GM19452 (cell line): ENCODE data around the gene DAPL1.
"Not testable (repeated sequence)": the region's sequence is repeated elsewhere in the genome, so short reads cannot be mapped to it uniquely, and the experiment has no call there.

ENCODE experiments used
- ATAC-seq: cut with Tn5 transposase; IDR thresholded peaks from one replicate; pipeline ENCODE4 v1.9.1; 2021; ENCODE audit not compliant: unreplicated experiment

Gene DAPL1

GRCh38 chr2:158817588-158817987 is 22.5 kb downstream of the DAPL1 start:
- ATAC-seq: no peak

DNA sequence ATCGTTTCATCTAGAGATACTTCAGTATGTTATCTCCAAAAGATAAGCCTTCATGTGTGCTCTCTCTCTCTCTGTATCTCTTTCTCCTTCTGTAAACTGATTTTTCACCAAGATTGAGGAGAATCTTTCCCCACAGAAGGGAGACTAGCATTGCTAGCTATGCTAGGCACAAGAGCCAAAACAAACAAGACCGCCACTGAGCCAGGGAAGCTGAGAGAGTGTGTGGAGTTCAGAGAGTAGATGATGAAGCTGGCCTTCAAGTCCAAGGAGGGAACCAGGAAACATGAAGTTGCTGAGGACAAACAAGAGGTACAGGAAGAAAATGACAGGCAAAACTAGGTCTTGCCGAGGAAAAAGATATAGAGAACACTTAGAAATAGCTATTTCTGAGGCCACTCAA is 23.4 kb downstream of the DAPL1 start:
- ATAC-seq: no peak

DNA sequence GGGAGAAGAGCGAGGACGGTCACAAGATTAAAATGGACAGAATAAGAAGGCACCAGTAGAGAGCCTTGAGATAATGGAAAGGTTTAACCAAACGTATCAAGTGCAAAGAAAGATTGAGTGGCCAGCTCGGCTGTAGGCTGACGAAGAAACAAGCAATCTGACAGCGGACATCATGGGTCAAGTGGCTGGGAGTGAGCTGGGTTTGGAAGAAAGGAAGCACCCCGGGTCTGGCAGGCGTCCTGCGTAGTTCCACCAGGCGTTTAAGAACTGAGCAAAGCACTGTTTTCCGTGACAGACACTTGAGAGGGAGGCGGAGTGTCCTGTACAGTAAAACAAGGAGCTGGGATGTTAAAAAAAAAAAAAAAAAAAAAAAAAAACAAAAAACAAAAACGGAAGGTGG is 27.1 kb downstream of the DAPL1 start:
- no peak for ATAC-seq

GRCh38 chr2:158823486-158824237 is 28.5 kb downstream of the DAPL1 start:
- no peak for ATAC-seq

- ATAC-seq: no peak
These were observed 29.9 kb downstream of the DAPL1 start for GRCh38 chr2:158825021-158825420.

- no peak for ATAC-seq
These were observed 31.8 kb downstream of the DAPL1 start for GRCh38 chr2:158826965-158827364.

DNA sequence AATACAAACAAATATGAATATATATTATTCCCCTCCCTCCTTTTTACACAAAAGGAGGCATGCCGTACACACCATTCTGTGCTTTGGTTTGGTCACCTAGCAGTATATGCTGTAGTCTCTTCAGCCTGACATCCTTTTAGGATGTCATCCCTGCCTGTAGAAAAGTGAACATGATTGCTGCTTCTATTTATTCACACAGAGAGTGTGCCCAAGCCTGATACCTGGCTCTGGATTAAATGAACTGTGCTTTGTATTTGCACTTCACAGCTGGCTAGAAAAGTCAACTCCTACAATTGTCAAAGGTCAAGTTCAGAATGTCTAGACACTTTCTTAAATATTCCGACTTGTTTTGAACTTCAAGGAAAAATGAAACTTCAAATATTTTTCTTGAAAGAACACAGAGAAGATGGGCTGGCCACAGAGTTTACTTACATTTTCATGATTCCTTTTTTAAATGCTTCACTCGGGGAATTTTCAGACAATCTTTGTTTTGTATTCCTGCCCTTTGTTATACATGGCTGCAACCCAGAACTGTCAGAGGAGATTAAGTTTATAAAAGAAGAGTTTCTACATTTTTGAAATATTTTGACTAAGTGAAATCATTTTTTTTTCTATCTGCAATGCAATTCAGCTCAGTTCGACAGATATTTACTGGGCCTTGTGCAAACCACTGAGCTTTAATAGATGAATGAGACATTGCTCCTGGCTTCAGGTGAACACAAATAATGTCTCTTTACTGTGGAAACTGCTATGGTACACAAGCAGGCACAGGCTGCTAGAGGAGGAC is 33.5 kb downstream of the DAPL1 start:
- ATAC-seq: no peak

GRCh38 chr2:158829167-158829566 is 34.0 kb downstream of the DAPL1 start:
- ATAC-seq: no peak

GRCh38 chr2:158830201-158830600 is 35.1 kb downstream of the DAPL1 start:
- no peak for ATAC-seq

DNA sequence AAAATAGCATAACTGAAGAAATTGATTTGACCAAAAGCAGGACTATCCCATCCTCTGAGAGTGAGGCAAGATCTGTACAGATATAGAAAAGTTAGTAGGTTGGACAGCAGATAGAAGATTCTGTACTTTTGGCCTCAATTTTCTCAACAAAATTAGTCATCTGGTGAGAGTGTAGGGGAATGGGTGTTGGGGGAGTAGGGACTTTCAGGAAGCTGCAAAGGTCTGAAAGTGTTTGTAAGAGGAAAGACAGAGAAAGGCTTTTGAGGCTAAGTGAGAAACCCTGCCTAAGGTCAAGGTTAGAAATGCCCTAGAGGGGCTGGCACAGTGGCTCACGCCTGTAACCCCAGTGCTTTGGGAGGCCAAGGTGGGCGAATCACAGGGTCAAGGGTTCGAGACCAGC is 40.3 kb downstream of the DAPL1 start:
- ATAC-seq: no peak

DNA sequence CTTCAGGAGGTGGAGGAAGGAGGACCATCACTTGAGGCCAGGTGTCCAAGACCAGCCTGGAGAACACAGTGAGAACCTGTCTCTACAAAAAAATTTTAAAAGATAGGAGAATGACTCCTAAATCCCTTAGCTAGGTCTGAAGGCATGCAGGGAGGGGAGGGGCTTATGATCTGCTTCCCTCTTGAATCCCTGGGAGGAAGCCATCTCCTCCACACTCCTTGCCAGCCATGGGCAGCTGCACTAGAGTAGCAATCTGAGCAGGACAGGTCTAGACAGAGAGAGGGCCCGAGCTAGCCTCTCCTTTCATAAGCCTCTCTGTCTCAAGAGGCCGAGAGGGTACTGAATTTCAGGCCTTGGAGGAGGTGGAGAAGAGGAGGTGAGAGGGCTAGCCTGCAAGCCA is 42.5 kb downstream of the DAPL1 start:
- no peak for ATAC-seq

GRCh38 chr2:158841850-158842249 is 46.7 kb downstream of the DAPL1 start:
- no peak for ATAC-seq

- ATAC-seq: no peak
These were observed 50.3 kb downstream of the DAPL1 start for GRCh38 chr2:158845444-158845843.

- no peak for ATAC-seq
These were observed 50.7 kb downstream of the DAPL1 start for GRCh38 chr2:158845859-158846258.

- ATAC-seq: not testable (repeated sequence)
These were observed 52.4 kb downstream of the DAPL1 start for GRCh38 chr2:158847526-158847925.

GRCh38 chr2:158848031-158848970 is 53.2 kb downstream of the DAPL1 start:
- not testable (repeated sequence) for ATAC-seq

DNA sequence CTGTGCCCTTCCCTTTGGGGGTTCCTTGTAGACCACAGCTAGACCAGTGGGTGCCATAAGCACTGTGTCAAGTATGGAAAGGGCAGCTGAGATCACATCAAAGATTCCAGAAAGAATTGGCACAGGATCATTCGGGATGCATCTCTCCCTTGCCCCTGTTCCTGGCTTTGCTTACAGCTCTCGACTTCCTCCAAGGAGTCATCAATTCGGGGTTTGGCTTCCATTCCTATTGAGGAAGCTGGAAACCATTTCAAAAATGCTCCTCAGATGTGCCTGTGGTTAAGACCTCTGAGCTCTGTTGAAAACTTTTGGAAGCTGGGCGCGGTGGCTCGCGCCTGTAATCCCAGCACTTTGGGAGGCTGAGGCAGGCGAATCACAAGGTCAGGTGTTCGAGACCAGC is 65.1 kb downstream of the DAPL1 start:
- ATAC-seq: not testable (repeated sequence)

GRCh38 chr2:158861626-158862025 is 66.5 kb downstream of the DAPL1 start:
- not testable (repeated sequence) for ATAC-seq

DNA sequence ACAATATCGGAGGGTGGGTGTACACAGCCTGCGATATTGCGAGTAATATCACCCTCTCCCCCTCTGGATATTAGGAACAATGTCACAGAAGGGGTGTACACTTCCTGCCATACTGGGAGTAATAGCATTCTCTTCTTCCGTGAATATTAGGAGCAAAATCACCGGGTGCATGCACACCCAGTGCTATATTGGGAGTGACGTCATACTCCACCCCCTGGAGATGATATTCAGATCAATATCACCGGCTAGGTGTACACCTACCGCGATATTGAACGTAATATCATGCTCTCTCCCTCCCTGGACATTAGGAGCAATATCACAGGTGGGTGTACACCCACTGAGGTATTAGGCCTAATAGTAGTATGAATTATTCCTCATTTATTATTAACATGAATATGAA is 70.4 kb downstream of the DAPL1 start:
- not testable (repeated sequence) for ATAC-seq
